SU-DHL-6 (cell line): ENCODE measurements around the gene NEUROG3.

Experiments used
- H2AFZ ChIP-seq: fragments of 200-600 bp; sonication (generic); 2 replicates; pipeline ENCODE4 v1.6.1; 2014; ENCODE audit warnings: low read depth, mild to moderate bottlenecking, moderate library complexity, mixed read lengths, antibody characterized with exemption, low read length; ENCODE audit not compliant: severe bottlenecking
- H3F3A ChIP-seq: fragments of 200-600 bp; shearing (Covaris generic); 2 replicates; pipeline ENCODE4 v1.6.0; 2016; ENCODE audit warnings: antibody characterized with exemption, mild to moderate bottlenecking; ENCODE audit not compliant: insufficient read depth
- H3K27ac ChIP-seq: fragments of 200-600 bp; sonication (generic); 2 replicates; pipeline ENCODE4 v1.5.1; 2016; ENCODE audit warnings: low read depth, mild to moderate bottlenecking, low read length, moderate library complexity, mixed read lengths
- H3K27me3 ChIP-seq: fragments of 200-600 bp; sonication (generic), shearing (Covaris generic); 2 replicates; pipeline ENCODE4 v1.6.0; 2014; ENCODE audit warnings: mild to moderate bottlenecking, low read length
- H3K36me3 ChIP-seq: fragments of 200-600 bp; sonication (generic); 2 replicates; pipeline ENCODE4 v1.6.1; 2014; ENCODE audit warnings: mild to moderate bottlenecking, low read length, mixed read lengths
- H3K4me2 ChIP-seq: fragments of 300-600, 200-600 bp; shearing (Covaris generic), sonication (generic); 2 replicates; pipeline ENCODE4 v1.6.0; 2014; ENCODE audit warnings: low read length, low read depth, mild to moderate bottlenecking; ENCODE audit not compliant: poor library complexity, severe bottlenecking
- H3K4me3 ChIP-seq: fragments of 200-600 bp; sonication (generic); 2 replicates; pipeline ENCODE4 v1.5.1; 2014; ENCODE audit warnings: antibody characterized with exemption, low read length, mild to moderate bottlenecking, mixed read lengths; ENCODE audit not compliant: insufficient read depth, poor library complexity, severe bottlenecking
- H3K79me2 ChIP-seq: fragments of 200-600 bp; sonication (generic); 2 replicates; pipeline ENCODE4 v1.6.1; 2014; ENCODE audit warnings: mild to moderate bottlenecking, low read length, moderate library complexity; ENCODE audit not compliant: insufficient read depth
- H3K9ac ChIP-seq: fragments of 200-600 bp; sonication (generic); 2 replicates; pipeline ENCODE4 v1.7.0; 2014; ENCODE audit warnings: mild to moderate bottlenecking, low read length
- H3K9me2 ChIP-seq: fragments of 200-600 bp; sonication (generic); replicated peaks from 2 replicates; pipeline ENCODE4 v1.6.1; 2014; ENCODE audit warnings: low read length; ENCODE audit not compliant: insufficient read depth
- H3K9me3 ChIP-seq: fragments of 200-600 bp; sonication (generic); 2 replicates; pipeline ENCODE4 v1.6.1; 2014; ENCODE audit warnings: low read length, mixed read lengths; ENCODE audit not compliant: insufficient read depth
- H4K20me1 ChIP-seq: fragments of 200-600 bp; sonication (generic); 2 replicates; pipeline ENCODE4 v1.6.1; 2014; ENCODE audit warnings: low read depth, mild to moderate bottlenecking, antibody characterized with exemption, low read length, moderate library complexity, mixed read lengths
- EZH2phosphoT487 ChIP-seq: fragments of 200-600 bp; sonication (generic), shearing (Covaris generic); conservative IDR thresholded peaks from 2 replicates; pipeline ENCODE4 v1.6.1; 2018; ENCODE audit warnings: mild to moderate bottlenecking, antibody characterized with exemption, low read length, moderate library complexity, mixed read lengths
- TF ChIP-seq, protein P1 (sequence below): fragments of 200-600 bp; sonication (generic); IDR thresholded peaks from one replicate; pipeline ENCODE4 v1.5.1; 2017; ENCODE audit warnings: antibody characterized with exemption, mild to moderate bottlenecking, low read length, moderate library complexity; ENCODE audit not compliant: insufficient read depth, poor library complexity, severe bottlenecking

NEUROG3 gene

DNA sequence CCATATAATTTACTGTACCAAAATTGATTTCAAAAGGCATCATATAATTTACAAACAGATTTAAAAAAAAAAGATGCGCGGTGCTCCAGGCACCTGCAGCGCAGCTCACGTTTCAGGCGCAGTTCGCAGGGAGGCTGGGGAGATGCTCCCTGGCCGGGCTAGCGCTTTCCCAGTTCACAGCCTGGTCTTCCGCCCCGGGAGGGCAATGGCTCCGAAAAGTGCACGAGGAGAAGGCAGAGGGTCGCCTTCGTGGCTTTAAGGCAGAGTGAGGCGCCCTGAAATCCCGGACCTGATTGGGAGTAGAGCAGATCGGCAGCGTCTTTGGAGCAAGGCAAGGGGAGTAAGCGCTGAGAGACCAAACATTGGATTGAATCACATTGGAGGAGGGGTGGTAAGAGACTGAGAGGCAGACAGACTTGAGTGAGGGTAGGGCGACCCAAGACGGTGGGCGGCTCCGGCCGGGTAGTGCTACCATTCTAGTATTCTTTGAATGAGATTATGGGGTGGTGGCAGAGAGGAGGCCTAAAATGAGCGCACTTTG, 1.5 kb downstream of the NEUROG3 start:
- Histone ChIP-seq H4K20me1 (no peaks in the 10 kb centered on the region), H2AFZ (no peak overlapping the region), H3K9me3 (no peaks in the 10 kb centered on the region), H3K4me3 (no peak overlapping the region), H3F3A (no peaks in the 10 kb centered on the region), H3K9me2 (no peaks in the 10 kb centered on the region), H3K9ac (no peak overlapping the region), H3K36me3 (no peaks in the 10 kb centered on the region), H3K79me2 (no peaks in the 10 kb centered on the region), H3K4me2 (no peak overlapping the region), H3K27me3 (no peaks in the 10 kb centered on the region), H3K27ac (no peak overlapping the region)
- no peak for TF ChIP-seq EZH2phosphoT487
- TF ChIP-seq, protein P1, sequence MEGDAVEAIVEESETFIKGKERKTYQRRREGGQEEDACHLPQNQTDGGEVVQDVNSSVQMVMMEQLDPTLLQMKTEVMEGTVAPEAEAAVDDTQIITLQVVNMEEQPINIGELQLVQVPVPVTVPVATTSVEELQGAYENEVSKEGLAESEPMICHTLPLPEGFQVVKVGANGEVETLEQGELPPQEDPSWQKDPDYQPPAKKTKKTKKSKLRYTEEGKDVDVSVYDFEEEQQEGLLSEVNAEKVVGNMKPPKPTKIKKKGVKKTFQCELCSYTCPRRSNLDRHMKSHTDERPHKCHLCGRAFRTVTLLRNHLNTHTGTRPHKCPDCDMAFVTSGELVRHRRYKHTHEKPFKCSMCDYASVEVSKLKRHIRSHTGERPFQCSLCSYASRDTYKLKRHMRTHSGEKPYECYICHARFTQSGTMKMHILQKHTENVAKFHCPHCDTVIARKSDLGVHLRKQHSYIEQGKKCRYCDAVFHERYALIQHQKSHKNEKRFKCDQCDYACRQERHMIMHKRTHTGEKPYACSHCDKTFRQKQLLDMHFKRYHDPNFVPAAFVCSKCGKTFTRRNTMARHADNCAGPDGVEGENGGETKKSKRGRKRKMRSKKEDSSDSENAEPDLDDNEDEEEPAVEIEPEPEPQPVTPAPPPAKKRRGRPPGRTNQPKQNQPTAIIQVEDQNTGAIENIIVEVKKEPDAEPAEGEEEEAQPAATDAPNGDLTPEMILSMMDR = no peak

DNA sequence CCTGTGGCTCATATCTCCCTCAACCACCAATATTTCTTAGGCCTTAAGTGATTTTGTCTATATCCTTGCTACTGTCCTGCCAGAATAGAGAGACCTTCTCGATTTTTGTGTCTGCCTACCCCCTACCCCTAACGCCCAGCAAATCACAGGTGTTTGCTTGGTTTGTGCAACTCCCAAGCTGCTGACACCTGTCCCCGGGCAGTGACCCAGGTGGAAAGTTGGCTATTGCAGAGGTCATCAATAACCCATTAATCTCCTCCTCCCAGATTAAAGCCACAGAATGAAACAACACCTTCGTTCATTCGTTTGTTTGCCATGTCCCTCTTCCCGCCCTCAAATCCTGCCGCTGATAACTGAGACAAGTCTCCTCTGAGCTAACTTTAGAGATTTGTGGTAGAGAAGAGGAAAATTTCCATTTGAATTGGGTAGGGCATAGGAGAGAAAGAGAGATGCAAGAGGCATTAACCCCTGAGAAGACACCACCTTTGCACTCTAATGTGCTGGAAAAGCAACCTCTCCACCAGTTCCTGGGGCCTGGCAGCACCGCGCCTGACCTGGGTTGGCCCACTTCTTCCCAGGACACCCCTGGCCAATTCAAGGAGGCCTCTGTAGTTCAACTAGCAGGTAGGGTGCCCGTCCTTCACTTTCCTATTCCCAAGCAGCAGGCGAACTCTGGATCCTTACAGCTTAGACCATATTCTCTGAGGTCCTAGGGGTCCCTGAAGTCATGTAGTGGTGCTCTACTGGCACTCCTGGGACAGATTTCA, 3.0 kb downstream of the NEUROG3 start:
- no peaks in the 10 kb centered on the region for H3K36me3 ChIP-seq
- H3K9ac ChIP-seq = no peak overlapping the region
- H3K4me2 ChIP-seq = no peak overlapping the region
- H4K20me1 ChIP-seq = no peaks in the 10 kb centered on the region
- no peaks in the 10 kb centered on the region for H3K79me2 ChIP-seq
- TF ChIP-seq, protein P1 = no peak
- no peak for TF ChIP-seq EZH2phosphoT487
- H3K9me2 ChIP-seq = no peaks in the 10 kb centered on the region
- no peak overlapping the region for H2AFZ ChIP-seq
- H3K27me3 ChIP-seq = no peaks in the 10 kb centered on the region
- no peak overlapping the region for H3K4me3 ChIP-seq
- H3K27ac ChIP-seq = no peak overlapping the region
- H3K9me3 ChIP-seq = no peaks in the 10 kb centered on the region
- H3F3A ChIP-seq = no peaks in the 10 kb centered on the region

DNA sequence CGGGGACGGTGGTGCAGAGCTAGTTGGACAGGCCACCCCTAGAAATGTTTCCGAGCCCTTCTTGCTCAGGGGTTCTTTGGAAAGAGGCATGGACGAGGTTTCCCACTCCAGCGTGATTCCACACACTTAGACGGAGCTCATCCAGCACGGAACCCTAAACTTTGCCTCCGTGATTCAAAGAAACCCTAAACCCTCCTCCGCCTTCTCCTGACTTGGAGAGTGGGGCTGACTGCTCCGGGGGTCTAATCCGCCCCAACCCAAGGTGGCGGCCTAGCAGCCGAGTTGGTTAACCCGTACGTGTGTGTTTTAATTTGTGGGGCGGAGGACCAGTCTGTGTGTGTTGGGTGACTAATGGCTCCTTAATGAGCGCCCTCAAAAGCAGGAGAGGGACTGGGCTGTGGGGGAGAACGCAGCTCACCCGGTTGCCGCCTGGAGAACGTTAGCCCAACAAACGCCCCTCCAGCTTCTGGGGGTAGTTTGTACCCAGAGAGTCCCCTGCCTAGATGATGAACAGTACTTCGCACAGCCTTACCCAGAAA, 3.8 kb downstream of the NEUROG3 start:
- H3K79me2 ChIP-seq = no peaks in the 10 kb centered on the region
- H3K9me3 ChIP-seq = no peaks in the 10 kb centered on the region
- H4K20me1 ChIP-seq = no peaks in the 10 kb centered on the region
- H3K27me3 ChIP-seq = no peaks in the 10 kb centered on the region
- H3K36me3 ChIP-seq = no peaks in the 10 kb centered on the region
- H3K4me2 ChIP-seq = no peak overlapping the region
- TF ChIP-seq EZH2phosphoT487 = no peak
- TF ChIP-seq, protein P1 = no peak
- H3K27ac ChIP-seq = no peak overlapping the region
- no peak overlapping the region for H2AFZ ChIP-seq
- H3K9me2 ChIP-seq = no peaks in the 10 kb centered on the region
- H3F3A ChIP-seq = no peaks in the 10 kb centered on the region
- no peak overlapping the region for H3K9ac ChIP-seq
- no peak overlapping the region for H3K4me3 ChIP-seq
